ENCODE data around the gene RTN4RL1.

GRCh38 chr17:2044263-2044894 is 19.2 kb upstream of the RTN4RL1 start:
- TF ChIP-seq CTCF (IDR thresholded peaks at IDR 0.05; ENCODE audit: insufficient read depth, low read length, poor library complexity, severe bottlenecking) (no peak), EZH2phosphoT487 (conservative IDR thresholded peaks at IDR 0.05; ENCODE audit: low read length) (no peak)

Measured in SU-DHL-6 (cell line).